Activated naive CD8-positive, alpha-beta T cell treated with anti-CD3 and anti-CD28 coated beads, Interleukin-2, amount 50 U/mL, for 24 hours (primary cell): Measurements from ENCODE around the gene GZMM.

ENCODE experiments used
- ATAC-seq: fragments of 150-1000 bp; cut with Tn5 transposase; one replicate; pipeline ENCODE4 v1.10.0; 2021
- DNase-seq: peaks from one replicate; pipeline ENCODE4 v3.0.0; 2021
- H3K27ac Mint-ChIP-seq: one replicate; pipeline ENCODE4 v1.8.0; 2021; ENCODE audit warnings: mild to moderate bottlenecking, mixed read lengths
- H3K27me3 Mint-ChIP-seq: one replicate; pipeline ENCODE4 v1.8.0; 2021; ENCODE audit warnings: mixed read lengths
- H3K36me3 Mint-ChIP-seq: one replicate; pipeline ENCODE4 v1.8.0; 2021; ENCODE audit warnings: low read depth, mixed read lengths
- H3K4me1 Mint-ChIP-seq: one replicate; pipeline ENCODE4 v1.8.0; 2021; ENCODE audit warnings: mixed read lengths
- H3K4me3 Mint-ChIP-seq: one replicate; pipeline ENCODE4 v1.8.0; 2021; ENCODE audit warnings: mild to moderate bottlenecking, moderate library complexity, mixed read lengths
- H3K9me3 Mint-ChIP-seq: one replicate; pipeline ENCODE4 v1.8.0; 2021; ENCODE audit warnings: mixed read lengths

The GZMM gene

DNA sequence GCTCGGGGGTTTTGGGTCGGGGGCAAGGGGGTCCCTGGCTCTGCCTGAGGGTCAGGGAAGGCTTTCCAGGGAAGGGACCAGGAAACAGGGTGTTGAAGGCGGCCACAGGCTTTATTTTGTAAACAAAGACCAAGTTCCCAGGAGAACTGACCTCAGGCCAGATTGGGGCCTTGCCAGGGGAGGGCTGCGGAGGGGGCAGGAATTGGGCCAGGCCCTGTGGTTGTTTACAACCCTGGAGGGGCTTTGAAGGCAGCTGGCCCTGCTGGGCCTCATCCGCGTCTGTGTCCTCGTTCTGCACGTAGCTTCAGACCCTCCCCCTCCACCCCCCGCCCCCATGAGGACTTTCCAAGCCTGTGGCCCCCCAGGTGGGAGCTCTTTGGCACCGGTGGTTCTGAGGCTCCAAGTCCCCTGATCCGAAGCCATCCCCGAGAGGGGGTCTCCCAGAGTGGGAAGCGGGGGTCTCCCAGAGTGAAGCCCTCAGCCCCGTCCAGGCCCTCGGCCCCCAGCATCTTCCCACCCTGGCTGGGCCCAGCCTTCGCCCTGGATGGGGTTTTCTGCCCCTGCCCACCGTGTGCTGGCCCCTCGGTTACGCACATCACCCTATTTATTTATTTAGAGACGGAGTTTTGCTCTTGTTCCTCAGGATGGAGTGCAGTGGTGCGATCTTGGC lies 15.1 kb downstream of the GZMM start:
- Mint-ChIP-seq H3K4me1 (no peaks in the 10 kb centered on the region), H3K27me3 (no peaks in the 10 kb centered on the region), H3K4me3 (no peak overlapping the region), H3K36me3 (no peaks in the 10 kb centered on the region), H3K27ac (no peak overlapping the region), H3K9me3 (no peaks in the 10 kb centered on the region)
- ATAC-seq (no peak), DNase-seq (no peak)

DNA sequence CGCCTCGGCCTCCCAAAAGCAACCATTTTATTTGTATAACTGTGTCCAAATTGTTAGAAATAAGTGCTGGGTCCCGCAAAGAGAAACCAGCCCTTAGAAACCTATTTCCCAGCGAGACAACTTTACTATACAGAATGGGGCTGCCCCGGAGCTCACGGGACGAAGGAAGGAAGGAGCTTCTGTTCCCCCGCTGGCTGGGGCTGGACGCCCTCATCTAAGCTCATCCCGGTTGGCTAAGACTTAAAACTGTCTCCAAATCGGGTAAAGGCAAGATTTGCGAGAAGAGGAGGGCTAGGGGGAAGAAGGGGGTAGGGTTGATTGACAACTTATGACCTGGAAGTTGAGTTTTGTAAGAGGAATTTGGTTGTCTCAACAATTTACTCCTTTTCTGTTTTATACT lies 16.3 kb downstream of the GZMM start:
- Mint-ChIP-seq H3K36me3 (no peaks in the 10 kb centered on the region), H3K9me3 (no peaks in the 10 kb centered on the region), H3K27me3 (no peaks in the 10 kb centered on the region), H3K4me1 (no peaks in the 10 kb centered on the region), H3K27ac (no peak overlapping the region), H3K4me3 (no peak overlapping the region)
- ATAC-seq, result no peak
- no peak for DNase-seq

DNA sequence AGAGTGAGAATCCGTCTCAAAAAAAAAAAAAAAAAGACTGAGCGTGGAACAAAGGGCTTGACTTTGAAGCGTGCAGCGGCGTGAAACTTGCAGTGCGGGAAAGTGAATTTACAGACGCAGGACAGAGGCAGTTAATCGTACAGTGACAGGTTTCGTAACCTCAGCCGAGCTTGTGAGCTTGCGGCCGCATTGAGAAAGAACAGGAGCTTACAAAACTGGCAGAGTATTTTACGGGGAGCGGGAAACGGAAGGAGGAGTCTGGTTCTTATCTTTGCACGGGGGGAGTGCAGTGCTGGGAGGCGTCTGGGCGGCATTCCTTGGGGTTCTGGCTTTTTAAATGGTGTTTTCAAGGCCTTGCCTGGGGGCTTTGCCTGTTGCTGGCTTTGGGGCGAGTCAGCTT lies 22.6 kb downstream of the GZMM start:
- peaks cover 6% of the 10 kb centered on the region for H3K27me3 Mint-ChIP-seq
- no peak for DNase-seq
- H3K9me3 Mint-ChIP-seq, result no peaks in the 10 kb centered on the region
- no peak overlapping the region for H3K27ac Mint-ChIP-seq
- H3K4me1 Mint-ChIP-seq, result peaks cover 11% of the 10 kb centered on the region
- no peak for ATAC-seq
- peaks cover 6% of the 10 kb centered on the region for H3K36me3 Mint-ChIP-seq
- no peak overlapping the region for H3K4me3 Mint-ChIP-seq

DNA sequence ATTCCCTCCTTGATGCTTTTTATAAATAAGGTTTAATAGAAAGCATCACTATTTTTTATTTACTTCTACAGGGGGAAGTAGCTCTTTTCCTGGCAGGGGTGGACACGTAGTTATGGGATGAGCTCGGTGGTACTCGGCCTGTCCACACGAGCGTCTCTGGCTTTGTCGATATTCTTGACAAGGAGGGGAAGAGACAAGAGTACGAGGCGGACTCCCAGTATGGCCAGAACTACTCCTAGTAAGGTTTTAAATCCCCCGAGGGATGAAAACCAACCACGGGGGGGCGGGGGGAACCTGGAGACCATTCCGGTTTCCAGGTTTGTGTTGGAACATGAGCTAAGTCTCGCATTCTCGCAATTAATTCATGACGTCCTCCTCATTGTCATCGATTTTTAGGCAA lies 23.0 kb downstream of the GZMM start:
- ATAC-seq (no peak), DNase-seq (no peak)
- Mint-ChIP-seq H3K4me3 (no peak overlapping the region), H3K36me3 (peaks cover 6% of the 10 kb centered on the region), H3K4me1 (peaks cover 11% of the 10 kb centered on the region), H3K27ac (no peak overlapping the region), H3K27me3 (peaks cover 6% of the 10 kb centered on the region), H3K9me3 (no peaks in the 10 kb centered on the region)

DNA sequence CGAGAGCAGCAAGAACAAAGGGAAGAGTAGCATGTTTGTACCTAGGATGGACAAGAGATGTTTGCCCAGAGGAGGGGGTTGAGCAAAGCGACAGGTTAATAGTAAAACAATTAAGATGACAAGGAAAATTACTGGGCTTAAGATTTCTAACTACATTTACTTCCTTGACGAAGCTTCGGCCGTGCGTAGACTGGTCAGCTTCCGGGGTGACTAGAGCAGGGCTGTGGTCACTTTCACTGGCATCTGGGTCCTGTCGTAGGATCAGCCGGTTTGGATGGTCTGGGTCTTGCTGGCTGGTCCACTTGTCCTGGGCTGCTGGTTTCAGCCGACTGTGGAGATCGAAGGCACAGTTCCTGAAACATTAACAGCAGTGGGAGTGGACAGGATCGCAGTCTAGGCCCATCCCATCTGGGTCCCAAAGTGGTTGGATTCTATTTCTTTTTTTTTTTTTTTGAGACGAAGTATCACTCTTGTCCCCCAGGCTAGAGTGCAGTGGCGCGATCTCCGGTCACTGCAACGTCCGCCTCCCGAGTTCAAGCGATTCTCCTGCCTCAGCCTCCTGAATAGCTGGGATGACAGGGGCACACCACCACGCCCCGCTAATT lies 23.5 kb downstream of the GZMM start:
- Mint-ChIP-seq H3K4me1 (peaks cover 14% of the 10 kb centered on the region), H3K27me3 (peaks cover 6% of the 10 kb centered on the region), H3K36me3 (peaks cover 6% of the 10 kb centered on the region), H3K27ac (no peak overlapping the region), H3K9me3 (no peaks in the 10 kb centered on the region), H3K4me3 (no peak overlapping the region)
- DNase-seq (no peak), ATAC-seq (no peak)

DNA sequence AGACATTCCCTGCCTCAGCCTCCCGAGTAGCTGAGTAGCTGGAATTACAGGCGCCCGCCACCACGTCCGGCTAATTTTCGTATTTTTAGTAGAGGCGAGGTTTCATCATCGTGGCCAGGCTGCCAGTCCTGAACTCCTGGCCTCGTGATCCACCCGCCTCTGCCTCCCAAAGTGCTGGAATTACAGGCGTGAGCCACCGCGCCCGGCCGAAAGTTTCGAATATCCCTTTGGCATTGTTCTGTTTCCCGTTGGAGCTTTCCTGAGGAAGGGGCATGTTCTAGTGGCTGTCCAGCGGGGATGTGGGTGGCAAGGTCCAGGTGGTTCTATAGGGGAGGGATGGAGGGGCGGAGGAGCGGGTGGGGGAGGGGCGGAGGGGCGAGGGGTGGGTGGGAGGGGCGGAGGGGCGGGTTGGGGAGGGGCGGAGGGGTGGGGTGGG lies 26.4 kb downstream of the GZMM start:
- Mint-ChIP-seq H3K4me1 (peaks cover 33% of the 10 kb centered on the region), H3K27ac (peak overlapping the region; percentile 95), H3K27me3 (peaks cover 6% of the 10 kb centered on the region), H3K4me3 (peak overlapping the region; percentile 75), H3K36me3 (peaks cover 11% of the 10 kb centered on the region), H3K9me3 (no peaks in the 10 kb centered on the region)
- DNase-seq (no peak), ATAC-seq (no peak)

DNA sequence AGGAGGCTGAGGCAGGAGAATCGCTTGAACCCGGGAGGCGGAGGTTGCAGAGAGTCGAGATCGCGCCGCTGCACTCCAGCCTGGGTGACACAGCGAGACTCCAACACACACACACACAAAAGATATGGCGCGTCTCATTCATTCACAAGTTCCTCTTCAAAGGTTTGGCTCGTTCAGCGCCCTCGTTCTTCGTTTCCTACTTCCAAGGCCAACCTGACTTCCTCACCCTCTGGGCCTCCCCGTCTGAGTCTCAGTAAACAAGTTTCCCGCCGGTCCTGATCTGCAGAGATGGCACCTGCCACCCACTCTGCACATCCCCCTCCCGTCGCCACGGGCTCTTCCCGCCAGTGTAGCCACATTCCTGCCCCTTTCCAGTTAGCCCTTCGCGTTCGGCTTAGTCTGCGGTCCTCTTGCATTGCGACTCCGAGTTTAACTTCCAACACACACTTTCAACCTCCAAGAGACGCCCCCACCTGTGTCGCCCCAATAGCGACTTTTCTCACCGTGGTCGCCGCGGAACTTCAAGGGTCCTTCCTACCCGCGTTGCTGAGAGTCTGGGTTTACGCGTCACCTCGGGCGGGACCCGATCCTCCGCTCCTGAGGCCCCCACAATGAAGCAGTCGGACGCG lies 27.2 kb downstream of the GZMM start:
- no peaks in the 10 kb centered on the region for H3K9me3 Mint-ChIP-seq
- peaks cover 6% of the 10 kb centered on the region for H3K27me3 Mint-ChIP-seq
- ATAC-seq (peak; percentile 36), DNase-seq (peak; percentile 63)
- H3K4me1 Mint-ChIP-seq, result peaks cover 33% of the 10 kb centered on the region
- peaks cover 11% of the 10 kb centered on the region for H3K36me3 Mint-ChIP-seq
- peak overlapping the region; percentile 94 for H3K4me3 Mint-ChIP-seq
- H3K27ac Mint-ChIP-seq, result peak overlapping the region; percentile 99

DNA sequence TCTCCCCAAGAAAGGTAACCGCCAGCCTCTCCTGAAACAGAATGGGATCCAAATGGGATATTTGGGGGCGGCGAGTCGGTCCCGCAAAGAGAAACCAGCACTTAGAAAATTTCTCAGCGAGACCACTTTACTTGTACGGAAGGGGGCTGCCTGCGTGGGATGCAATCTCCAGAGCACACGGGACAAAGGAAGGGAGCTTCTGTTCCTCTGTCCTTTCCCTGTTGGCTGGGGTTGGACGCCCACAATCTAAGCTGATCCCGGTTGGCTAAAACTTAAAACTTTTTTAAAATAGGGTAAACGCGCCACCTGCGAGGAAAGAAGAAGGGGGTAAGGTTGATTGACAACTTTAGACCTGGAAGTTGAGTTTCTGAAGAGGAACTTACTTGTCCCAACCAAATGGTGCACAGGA lies 27.7 kb downstream of the GZMM start:
- Mint-ChIP-seq H3K36me3 (peaks cover 11% of the 10 kb centered on the region), H3K27me3 (peaks cover 6% of the 10 kb centered on the region), H3K4me3 (peak overlapping the region; percentile 94), H3K27ac (peak overlapping the region; percentile 99), H3K9me3 (no peaks in the 10 kb centered on the region), H3K4me1 (peaks cover 36% of the 10 kb centered on the region)
- DNase-seq (no peak), ATAC-seq (no peak)

DNA sequence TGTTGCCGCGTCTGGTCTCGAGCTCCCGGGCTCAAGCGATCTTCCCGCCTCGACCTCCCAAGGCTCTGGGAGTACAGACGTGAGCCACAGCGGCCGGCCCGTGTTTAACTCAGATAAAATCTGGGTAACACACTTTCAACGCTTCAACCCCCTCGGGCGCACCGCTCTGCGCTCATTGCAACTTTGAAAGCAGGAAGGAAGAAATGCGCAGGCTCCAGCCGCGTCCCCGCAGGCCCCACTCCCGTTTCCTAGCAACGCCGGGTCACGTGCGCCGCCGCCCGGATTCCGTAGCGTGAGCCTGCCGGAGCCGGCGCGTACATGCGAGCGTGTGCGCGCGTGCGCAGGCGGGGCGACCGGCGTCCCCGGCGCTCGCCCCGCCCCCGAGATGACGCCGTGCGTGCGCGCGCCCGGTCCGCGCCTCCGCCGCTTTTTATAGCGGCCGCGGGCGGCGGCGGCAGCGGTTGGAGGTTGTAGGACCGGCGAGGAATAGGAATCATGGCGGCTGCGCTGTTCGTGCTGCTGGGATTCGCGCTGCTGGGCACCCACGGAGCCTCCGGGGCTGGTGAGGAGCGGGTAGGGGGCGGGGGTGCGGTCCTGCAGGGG lies 28.4 kb downstream of the GZMM start, which contains the start of gene BSG:
BSG (plus strand) TSS at position 457 of the 603 bp plus-strand sequence; CDS start at position 496, 39 bp downstream.
- peak; percentile 99 for DNase-seq
- peaks cover 41% of the 10 kb centered on the region for H3K4me1 Mint-ChIP-seq
- peak within 1 kb of the TSS; percentile 94 for H3K4me3 Mint-ChIP-seq
- peak; percentile 80 for ATAC-seq
- H3K27ac Mint-ChIP-seq, result peak within 1 kb of the TSS; percentile 99
- H3K27me3 Mint-ChIP-seq, result peaks cover 6% of the 10 kb centered on the region
- peaks cover 11% of the 10 kb centered on the region for H3K36me3 Mint-ChIP-seq
- H3K9me3 Mint-ChIP-seq, result no peaks in the 10 kb centered on the region

DNA sequence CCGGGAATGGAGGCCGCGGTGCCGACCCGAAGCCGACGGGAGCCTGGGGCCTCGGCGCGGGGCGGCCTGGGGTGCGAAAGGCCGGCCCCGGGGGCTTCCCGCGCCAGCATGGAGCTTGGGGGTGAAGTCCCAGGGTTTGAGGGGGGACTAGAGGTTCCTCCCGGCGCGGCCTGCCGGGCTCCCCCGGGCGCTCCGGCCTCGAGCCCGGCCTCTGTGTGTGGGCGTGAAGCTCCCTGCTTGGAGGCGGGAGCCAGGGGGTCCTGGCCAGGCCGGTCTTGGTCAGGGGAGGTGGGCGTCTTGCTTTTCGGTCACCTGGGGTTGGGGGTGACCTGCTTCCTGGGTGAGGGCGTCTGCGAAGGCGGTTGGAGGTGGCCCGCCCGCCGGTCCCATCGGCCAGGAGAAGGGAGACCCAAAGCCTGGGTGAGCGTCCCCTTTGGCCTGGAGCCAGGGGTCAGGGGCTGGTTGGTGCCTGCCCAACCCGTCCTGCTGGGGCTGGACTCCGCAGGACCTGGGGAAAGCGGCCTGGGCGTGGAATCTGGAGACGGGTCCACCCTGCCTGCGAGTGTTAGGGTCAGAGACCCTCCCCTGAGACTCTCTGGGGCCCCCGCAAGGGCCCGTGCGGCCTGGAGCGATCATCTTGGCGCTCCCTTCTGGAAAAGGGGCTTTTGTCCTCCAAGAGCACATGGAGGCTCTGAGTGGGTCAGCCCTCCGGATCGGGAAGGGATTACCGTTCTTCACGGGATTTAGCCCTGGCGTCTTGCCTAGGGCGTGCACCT lies 29.1 kb downstream of the GZMM start:
- Mint-ChIP-seq H3K9me3 (no peaks in the 10 kb centered on the region), H3K4me3 (peak overlapping the region; percentile 94), H3K27ac (peak overlapping the region; percentile 99), H3K36me3 (peaks cover 11% of the 10 kb centered on the region), H3K27me3 (peaks cover 6% of the 10 kb centered on the region), H3K4me1 (peaks cover 42% of the 10 kb centered on the region)
- peak; percentile 1 for ATAC-seq
- DNase-seq, result no peak

DNA sequence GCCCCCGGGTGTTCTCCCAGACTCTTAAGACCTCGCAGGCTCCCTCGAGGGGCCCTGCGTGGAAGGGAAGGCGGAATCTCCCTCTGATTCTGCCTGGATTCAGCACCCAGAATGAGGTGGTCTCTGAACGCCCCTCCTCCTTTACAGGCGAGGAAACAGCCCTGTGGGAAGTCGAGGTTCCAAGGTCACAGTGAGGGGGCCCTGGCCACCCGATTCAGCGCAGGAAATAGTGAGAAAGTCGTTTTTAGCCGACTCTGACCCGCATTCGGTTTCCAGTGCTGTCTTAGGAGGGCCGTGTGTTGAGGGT lies 29.6 kb downstream of the GZMM start:
- H3K27me3 Mint-ChIP-seq, result peaks cover 6% of the 10 kb centered on the region
- H3K27ac Mint-ChIP-seq, result peak overlapping the region; percentile 70
- ATAC-seq (no peak), DNase-seq (no peak)
- peaks cover 11% of the 10 kb centered on the region for H3K36me3 Mint-ChIP-seq
- peak overlapping the region; percentile 94 for H3K4me3 Mint-ChIP-seq
- H3K9me3 Mint-ChIP-seq, result no peaks in the 10 kb centered on the region
- peaks cover 42% of the 10 kb centered on the region for H3K4me1 Mint-ChIP-seq

DNA sequence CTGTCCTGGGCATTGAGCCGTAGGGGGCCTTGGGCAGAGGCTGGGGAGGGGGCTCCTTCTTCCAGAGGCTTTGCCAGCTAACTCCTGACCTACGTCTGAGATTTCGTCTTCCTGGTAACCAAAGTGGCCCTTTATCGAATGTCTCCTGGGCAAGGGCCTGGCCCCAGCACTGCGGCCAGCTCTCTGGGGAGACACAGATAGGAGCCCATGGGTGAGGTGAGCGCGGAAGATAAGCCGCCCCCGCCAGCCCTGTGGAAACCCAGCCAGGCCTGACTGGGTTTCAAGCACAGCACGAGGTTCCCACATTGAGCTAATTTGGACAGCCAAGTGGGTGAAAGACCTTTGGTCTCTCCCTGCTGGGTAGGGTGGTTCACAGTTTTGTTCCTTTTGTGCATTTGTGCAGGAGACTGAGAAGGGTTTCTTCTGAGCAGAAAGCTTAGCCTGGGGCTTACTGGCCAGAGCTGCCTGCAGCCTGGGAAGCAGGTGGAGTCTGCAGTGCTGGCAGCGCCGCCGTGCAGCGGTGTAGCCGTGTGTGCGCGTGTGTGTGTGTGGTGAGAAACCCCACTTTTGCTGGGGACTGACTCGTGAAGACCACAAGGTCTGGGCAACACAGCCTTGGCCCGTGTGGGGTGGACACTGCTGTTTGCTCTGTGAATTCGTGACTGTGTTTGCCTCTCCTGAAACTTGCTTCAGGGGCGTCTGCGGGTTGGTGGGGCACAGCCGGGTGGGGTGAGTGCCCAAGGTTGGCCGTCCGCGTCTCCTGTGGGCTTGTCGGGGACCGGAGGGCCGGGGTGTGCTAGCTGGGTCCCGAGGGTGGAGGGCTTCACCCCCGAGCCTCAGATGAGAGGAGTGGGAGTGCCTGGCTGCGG lies 31.0 kb downstream of the GZMM start:
- no peaks in the 10 kb centered on the region for H3K9me3 Mint-ChIP-seq
- ATAC-seq (no peak), DNase-seq (no peak)
- peak overlapping the region; percentile 39 for H3K27ac Mint-ChIP-seq
- H3K27me3 Mint-ChIP-seq, result peaks cover 5% of the 10 kb centered on the region
- peaks cover 11% of the 10 kb centered on the region for H3K36me3 Mint-ChIP-seq
- H3K4me1 Mint-ChIP-seq, result peaks cover 40% of the 10 kb centered on the region
- peak overlapping the region; percentile 94 for H3K4me3 Mint-ChIP-seq

DNA sequence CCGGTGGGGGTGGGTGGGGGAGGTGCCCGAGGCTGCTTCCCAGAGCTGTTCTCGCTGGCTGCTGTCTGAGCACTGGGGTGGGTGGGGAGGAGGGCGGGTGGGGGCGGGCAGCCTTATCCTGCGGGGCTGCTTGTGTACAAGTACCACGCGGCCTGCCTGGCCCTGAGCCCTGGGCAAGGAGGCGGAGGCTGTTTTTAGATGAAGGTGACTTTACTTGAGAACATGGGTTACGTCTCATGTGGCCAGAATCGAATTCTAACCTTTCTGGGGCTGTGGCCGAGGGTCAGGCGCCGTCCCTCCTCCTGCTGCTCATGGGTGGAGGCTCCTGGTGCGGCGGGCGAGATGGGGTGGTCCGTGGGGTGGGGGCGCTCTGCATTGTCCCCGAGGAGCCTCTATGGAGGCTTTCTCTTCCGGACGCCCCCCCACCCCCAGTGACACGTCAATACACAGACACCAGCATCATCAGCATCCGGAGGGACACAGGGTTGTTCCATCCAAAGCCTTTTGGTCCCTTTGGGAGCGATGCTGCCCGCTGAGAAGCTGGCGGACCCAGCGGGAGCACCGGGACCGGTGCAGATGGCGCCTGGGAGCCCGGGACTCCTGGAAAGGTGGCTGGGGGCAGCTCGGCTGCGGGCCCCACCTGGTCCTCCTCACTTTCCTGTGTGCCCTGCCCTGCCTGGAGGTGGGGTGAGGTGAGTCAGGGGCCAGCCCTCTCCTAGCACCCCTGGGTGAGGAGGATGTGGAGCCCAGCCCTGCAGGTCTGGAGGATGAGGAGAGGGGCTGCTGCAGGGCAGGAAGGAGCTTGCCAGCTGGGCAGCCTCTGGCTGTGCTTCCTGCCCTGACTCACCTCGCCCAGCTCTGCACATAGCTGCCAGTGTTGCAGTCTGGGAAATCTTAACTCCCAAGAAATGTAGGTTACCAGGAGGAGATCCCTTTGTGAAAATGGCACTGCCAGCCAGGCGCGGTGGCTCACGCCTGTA lies 32.0 kb downstream of the GZMM start:
- Mint-ChIP-seq H3K27me3 (peaks cover 4% of the 10 kb centered on the region), H3K36me3 (peaks cover 13% of the 10 kb centered on the region), H3K9me3 (no peaks in the 10 kb centered on the region), H3K4me3 (peak overlapping the region; percentile 21), H3K27ac (no peak overlapping the region), H3K4me1 (peaks cover 37% of the 10 kb centered on the region)
- DNase-seq (no peak), ATAC-seq (no peak)
